Fibroblast of skin of right biceps (primary cell): ENCODE data around the gene PRKAR2A.
"Not testable (repeated sequence)": the region's sequence is repeated elsewhere in the genome, so short reads cannot be mapped to it uniquely, and the experiment has no call there.

Experiments used
- DNase-seq: peaks from one replicate; pipeline ENCODE4 v3.0.0-alpha.2; 2013

Gene PRKAR2A

GRCh38 chr3:48835650-48836366 lies 11.9 kb downstream of the PRKAR2A start:
- peak; percentile 23 for DNase-seq

- DNase-seq, result no peak
Measured at GRCh38 chr3:48832684-48833083, 15.0 kb downstream of the PRKAR2A start.

- DNase-seq, result no peak
Measured at GRCh38 chr3:48830715-48831114, 17.0 kb downstream of the PRKAR2A start.

- DNase-seq, result not testable (repeated sequence)
Measured at GRCh38 chr3:48829525-48829924, 18.1 kb downstream of the PRKAR2A start.

- DNase-seq, result not testable (repeated sequence)
Measured at GRCh38 chr3:48827874-48828273, 19.8 kb downstream of the PRKAR2A start.

GRCh38 chr3:48826451-48826850 lies 21.2 kb downstream of the PRKAR2A start:
- peak; percentile 98 for DNase-seq

- DNase-seq, result peak; percentile 70
Measured at GRCh38 chr3:48820612-48821324, 26.9 kb downstream of the PRKAR2A start.

- no peak for DNase-seq
Measured at GRCh38 chr3:48819234-48820221, 28.1 kb downstream of the PRKAR2A start.

GRCh38 chr3:48811524-48811923 lies 36.1 kb downstream of the PRKAR2A start:
- DNase-seq, result no peak

GRCh38 chr3:48804930-48805329 lies 42.7 kb downstream of the PRKAR2A start:
- DNase-seq, result no peak

GRCh38 chr3:48800831-48801230 lies 46.8 kb downstream of the PRKAR2A start:
- peak; percentile 22 for DNase-seq

GRCh38 chr3:48798998-48799397 lies 48.7 kb downstream of the PRKAR2A start:
- DNase-seq, result no peak

GRCh38 chr3:48797626-48798025 lies 50.0 kb downstream of the PRKAR2A start:
- no peak for DNase-seq

GRCh38 chr3:48795997-48796732 lies 51.5 kb downstream of the PRKAR2A start:
- no peak for DNase-seq

GRCh38 chr3:48793484-48793883 lies 54.2 kb downstream of the PRKAR2A start:
- DNase-seq, result not testable (repeated sequence)

GRCh38 chr3:48789665-48790064 lies 58.0 kb downstream of the PRKAR2A start:
- DNase-seq, result no peak

GRCh38 chr3:48788544-48789162 lies 59.0 kb downstream of the PRKAR2A start:
- no peak for DNase-seq

GRCh38 chr3:48784426-48785120 lies 63.1 kb downstream of the PRKAR2A start:
- DNase-seq, result peak; percentile 76

GRCh38 chr3:48783304-48783703 lies 64.4 kb downstream of the PRKAR2A start:
- no peak for DNase-seq

- no peak for DNase-seq
Measured at GRCh38 chr3:48782046-48782445, 65.6 kb downstream of the PRKAR2A start.

GRCh38 chr3:48778565-48778964 lies 69.1 kb downstream of the PRKAR2A start:
- not testable (repeated sequence) for DNase-seq
